IPS-NIHi11 (cell line): ENCODE data around the gene ZKSCAN1.
"Not testable (repeated sequence)": the region's sequence is repeated elsewhere in the genome, so short reads cannot be mapped to it uniquely, and the experiment has no call there.

Experiments
- DNase-seq: peaks from one replicate; pipeline ENCODE4 v3.0.0; 2012; ENCODE audit warnings: mixed read lengths, low spot score

The ZKSCAN1 gene

DNA sequence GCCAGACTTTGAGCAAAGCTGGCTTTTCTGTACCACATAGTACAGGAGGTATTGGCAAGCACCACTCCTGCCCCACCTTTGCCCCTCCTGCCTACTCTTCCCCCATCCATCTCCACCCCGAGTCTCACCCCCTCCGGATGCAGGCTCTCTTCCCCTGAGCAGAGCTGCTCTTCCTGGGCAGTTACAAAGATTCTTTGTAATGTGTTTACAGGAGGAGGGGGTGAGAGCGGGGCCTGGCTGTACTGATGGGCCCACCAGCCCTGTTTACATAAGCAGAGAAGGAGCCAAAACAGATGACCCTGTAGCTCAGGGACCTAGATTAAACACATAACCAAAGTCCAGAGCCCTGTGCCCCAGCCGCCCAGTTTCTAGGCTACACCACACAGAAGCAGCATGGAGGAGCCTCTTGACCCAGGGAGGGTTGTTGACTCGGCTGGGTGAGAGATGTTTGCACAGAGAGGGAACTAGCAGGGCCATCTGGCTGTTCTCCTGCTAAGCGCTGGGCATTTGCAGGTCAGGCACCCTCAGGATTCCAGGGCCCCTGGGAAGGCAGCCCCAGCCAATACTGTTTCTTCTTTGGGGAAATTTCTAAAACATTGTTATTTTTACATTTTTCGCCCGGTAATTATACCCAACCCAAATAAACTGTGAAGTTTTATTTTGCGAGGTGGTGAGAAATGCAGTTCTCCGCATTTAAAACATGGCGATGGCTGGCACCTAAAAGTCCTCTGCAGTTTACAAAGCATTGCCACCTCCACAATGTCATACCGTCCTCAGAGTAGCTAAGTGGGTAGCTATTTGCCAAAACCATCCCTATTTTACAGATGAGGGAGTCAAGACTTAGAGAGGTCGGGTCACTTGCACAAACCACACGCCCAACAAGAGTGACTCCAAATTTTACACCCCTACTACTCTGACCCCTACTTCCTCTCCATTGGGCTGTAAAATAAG lies 11.4 kb upstream of the ZKSCAN1 start:
- DNase-seq: peak; percentile 44

DNA sequence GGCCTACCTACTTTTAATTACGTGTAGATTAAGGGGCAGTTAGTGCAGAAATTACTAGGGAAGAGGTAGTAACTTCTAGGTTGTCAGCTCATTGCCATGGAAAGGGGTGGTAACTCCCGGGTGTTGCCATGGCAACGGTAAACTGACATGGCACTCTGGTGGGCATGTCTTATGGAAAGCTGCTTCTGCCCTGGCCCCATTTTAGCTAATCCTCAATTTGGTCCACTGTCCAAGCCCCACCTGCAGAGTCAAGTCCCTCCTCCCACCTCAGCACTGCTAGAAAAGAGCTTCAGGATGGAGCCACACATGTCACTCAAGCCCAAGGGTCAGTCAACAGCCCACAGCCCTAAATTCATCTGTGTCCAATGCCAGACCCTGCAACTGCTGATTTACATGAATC lies 7.5 kb upstream of the ZKSCAN1 start:
- no peak for DNase-seq

DNA sequence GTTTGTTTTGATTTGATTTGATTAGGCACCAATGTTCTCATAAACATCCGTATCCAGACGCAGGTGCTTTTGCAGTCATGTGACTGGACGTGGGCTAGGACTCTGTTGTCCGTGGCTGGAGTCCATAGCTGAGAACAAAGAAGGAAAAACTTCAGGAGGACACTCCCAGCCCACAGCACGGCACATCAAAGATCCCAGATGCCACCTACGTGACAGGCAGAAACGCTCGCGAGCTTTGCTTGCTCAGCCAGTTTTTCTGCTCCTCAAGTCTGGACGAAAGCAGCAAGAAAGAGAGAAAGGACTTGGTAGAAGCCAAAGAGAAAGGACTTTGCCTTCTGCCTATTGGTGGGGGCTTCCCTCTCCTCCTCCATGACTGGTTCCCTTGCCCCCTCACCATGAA lies 6.9 kb upstream of the ZKSCAN1 start:
- DNase-seq: no peak

DNA sequence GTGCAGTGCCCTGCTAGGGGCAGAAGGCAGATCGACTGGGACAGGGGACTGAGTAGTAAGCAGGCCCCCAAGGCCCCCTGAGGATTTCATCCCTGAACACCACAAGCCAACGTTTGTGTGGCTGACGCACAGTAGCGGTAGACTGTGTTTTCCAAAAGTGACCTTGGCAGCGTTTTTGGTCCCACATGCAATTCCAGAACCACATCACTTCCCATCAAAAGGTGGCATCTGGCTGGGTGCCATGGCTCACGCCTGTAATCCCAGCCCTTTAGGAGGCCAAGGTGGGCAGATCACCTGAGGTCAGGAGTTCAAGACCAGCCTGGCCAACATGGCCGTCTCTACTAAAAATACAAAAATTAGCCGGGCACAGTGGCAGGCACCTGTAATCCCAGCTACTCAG lies 5.4 kb upstream of the ZKSCAN1 start:
- not testable (repeated sequence) for DNase-seq

DNA sequence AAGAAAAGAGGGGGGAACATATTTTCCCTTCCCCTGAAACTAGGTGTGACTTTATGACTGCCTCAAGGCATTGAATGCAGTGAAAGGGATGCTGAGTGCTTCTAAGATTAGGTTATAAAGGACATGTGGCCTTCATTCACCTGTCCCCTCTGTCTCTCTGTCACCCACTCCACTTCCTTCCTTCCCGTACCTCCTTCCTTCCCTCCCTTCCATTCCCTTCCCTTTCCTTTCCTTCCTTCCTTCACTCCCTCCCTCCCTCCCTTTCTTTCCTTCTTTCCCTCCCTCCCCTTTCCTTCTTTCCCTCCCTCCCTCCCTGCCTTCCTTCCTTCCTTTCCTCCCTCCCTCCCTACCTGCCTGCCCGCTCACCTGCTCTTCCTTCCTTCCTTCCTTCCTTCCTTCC lies 4.5 kb upstream of the ZKSCAN1 start:
- DNase-seq: no peak

DNA sequence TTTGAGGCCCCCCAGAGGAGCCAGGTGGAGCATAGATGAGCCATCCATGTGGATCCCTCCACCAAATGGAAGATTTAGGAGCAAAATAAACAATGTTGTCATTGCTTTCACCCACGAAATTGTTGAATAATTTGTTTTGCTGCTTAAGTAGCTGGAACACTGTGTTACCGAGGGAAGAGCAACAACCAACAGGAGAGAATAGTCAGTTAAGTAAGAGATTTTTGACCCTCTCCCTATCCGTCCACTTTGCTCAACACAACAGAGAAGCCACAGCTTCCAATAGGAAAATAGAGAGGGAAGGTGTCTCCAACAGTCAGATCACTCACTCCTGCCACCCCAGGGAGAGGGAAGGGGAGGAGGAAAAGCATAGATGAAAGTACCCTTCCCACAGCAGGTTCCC lies 3.9 kb upstream of the ZKSCAN1 start:
- no peak for DNase-seq

DNA sequence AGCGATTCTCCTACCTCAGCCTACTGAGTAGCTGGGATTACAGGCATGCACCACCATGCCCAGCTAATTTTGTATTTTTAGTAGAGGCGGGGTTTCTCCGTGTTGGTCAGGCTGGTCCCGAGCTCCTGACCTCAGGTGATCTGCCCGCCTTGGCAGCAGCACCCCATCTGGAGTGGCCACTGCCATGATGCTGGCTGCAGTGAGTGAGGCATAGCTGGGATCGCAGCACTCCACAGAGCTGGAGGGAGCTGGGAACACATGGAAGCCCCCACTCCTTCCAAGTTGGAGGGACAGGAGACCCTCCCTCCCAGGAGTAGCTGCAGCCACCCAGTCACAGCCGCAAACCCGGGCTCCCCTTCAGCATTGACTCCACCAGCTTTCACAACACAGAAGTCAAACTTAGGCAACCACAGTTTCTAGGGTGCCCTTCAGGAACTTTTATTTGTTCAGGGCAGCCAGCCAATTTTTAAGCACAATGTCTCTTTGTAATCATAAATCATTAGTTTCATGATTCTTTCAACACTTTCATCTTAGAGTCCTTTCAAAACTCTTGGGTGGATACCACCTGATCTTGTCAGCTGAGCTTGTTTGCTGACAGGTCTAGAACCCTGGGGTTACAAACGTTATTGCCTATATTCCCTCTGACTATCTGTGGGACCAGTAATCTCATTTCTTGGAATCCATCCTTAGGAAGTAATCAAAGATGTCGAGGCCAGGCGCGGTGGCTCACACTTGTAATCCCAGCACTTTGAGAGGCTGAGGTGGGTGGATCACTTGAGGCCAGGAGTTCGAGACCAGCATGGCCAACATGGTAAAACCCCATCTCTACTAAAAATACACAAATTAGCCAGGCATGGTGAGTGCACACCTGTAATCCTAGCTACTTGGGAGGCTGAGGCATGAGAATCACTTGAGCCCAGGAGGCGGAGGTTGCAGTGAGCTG lies 2.7 kb upstream of the ZKSCAN1 start:
- DNase-seq: not testable (repeated sequence)

DNA sequence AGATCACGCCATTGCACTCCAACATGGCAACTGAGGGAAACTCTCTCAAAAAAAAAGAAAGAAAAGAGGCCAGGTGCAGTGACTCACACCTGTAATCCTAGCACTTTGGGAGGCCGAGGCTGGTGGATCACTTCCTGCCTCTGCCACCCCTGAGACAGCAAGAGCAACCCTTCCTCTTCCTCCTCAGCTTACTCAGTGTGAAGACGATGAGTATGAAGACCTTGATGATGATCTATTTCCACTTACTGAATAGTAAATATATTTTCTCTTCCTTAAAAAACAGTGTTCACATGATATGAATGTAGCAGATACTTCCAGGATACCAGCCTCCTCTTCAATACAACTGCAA lies 2.1 kb upstream of the ZKSCAN1 start:
- DNase-seq: no peak

DNA sequence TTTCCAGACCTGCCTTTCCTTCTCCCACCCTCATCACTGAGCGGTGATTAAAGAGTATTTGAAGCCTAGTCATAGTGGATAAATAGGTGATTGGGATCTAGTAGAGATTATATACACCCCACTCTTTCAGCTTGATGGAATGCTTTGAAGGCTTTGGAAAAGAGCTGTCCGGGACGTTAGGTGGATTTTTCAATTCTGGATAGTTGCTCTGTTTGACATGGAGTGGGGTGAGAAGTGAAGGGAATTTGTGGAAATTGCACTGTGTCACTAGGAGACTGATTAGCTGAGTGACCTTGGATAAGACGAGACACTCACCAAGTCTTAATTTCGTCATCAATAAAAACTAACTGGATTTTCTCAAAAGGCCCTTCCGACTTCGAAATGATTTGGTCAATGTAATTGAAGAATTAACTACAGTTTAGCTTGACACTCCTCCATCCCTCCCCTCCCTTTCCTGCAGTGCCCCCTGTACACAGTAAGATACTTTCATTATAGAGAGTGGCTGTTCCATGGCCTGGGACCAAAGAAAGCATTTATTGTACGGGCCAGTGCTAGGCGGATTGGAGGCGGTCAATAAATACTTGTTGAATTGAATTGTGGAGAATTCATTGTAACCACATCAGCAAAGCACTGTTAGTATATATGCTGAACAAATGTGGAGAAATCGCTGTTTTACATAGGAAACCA lies 962 bp downstream of the ZKSCAN1 start:
- no peak for DNase-seq

DNA sequence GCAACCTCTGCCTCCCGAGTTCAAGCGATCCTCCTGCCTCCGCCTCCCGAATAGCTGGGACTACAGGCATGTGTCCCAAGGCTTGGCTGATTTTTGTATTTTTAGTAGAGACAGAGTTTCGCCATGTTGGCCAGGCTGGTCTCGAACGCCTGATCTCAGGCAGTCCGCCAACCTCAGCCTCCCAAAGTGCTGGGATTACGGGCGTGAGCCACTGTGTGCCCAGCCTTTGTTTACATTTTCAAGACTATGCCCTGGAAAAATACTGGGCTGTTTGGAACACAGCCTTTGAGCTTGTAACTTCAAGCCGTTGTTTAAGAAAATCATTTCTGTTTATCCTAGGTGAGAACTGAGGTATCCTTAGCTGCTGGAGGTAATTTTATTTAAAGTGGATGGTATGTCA lies 1.9 kb downstream of the ZKSCAN1 start:
- no peak for DNase-seq

DNA sequence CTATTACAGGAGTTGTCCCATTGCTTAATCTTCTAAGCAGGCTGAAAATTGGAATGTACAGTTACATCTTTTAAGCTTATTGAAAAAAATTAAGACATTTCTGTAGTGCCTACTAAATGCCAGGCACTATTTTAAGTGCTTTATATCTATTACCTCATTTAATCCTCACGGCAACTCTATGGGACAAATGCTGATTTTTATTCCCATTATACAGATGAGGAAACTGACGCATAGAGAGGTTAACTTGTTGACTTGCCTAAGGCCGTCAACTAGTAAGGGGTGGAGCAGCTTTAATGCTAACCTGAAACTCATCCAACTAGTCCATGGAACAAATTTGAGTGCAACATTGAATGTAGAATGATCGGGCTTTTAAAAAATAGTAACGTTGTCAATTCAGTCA lies 2.5 kb downstream of the ZKSCAN1 start:
- DNase-seq: no peak

DNA sequence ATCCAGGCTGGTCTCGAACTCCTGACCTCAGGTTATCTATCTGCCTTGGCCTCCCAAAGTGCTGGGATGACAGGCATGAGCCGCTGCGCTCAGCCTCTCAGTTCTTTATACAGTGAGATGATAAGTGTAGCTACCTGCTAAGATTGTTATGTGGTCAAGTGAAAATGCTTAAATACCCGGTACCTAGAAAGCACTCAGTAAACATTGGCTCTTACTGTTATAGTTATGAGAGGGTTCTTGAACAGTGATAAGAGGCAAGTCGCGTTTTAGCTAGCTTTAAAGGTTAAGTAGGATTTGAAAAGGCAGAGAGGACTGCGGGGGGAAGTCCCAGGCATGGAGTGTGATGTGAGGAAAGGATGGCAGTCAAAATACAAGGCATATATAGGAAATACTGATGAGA lies 4.5 kb downstream of the ZKSCAN1 start:
- no peak for DNase-seq

DNA sequence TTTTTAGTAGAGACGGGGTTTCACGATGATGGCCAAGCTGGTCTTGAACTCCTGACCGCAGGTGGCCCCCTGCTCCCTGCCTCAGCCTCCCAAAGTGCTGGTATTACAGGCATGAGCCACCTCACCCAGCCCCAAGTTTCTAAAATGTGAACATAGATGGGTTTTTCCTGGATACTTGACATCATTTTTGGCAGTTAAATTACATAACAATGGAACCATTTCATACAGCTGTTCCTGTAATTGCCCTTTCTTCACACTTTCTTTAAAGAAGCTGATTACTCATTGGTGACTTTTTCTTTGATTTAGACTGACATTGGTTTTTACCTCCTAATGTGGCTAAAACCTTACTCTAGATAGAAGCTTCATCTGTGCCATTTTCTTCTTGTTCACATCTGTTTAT lies 5.9 kb downstream of the ZKSCAN1 start:
- DNase-seq: no peak

DNA sequence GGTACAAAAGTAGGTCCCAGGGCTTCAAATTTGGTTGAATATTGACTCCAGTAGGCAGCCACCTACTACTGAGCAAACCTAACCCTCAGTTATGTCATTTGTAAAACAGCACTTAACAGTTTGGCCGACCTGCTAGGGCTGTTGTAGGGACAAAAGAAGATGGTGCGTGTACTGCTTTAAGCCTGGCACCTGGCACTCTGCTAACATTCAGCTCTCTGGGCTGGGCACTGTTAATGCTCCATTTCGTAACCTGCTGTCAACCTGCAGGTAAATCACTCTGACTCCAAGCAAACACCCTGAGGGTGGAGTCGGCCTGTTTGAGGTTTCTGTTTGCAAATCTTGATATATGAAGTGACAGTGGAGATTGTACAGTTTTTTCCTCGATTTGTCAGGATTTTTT lies 7.2 kb downstream of the ZKSCAN1 start:
- no peak for DNase-seq

DNA sequence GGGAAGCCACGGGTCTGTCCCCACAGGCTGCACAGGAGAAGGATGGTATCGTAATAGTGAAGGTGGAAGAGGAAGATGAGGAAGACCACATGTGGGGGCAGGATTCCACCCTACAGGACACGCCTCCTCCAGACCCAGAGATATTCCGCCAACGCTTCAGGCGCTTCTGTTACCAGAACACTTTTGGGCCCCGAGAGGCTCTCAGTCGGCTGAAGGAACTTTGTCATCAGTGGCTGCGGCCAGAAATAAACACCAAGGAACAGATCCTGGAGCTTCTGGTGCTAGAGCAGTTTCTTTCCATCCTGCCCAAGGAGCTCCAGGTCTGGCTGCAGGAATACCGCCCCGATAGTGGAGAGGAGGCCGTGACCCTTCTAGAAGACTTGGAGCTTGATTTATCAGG lies 8.1 kb downstream of the ZKSCAN1 start:
- DNase-seq: no peak

DNA sequence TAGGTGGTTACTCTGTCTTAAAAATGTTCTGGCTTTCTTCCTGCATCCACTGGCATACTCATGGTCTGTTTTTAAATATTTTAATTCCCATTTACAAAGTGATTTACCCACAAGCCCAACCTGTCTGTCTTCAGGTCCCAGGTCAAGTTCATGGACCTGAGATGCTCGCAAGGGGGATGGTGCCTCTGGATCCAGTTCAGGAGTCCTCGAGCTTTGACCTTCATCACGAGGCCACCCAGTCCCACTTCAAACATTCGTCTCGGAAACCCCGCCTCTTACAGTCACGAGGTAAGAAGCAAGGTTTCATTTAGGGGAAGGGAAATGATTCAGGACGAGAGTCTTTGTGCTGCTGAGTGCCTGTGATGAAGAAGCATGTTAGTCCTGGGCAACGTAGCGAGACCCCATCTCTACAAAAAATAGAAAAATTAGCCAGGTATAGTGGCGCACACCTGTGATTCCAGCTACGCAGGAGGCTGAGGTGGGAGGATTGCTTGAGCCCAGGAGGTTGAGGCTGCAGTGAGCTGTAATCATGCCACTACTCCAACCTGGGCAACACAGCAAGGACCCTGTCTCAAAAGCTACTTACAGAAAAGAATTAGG lies 8.7 kb downstream of the ZKSCAN1 start:
- no peak for DNase-seq

DNA sequence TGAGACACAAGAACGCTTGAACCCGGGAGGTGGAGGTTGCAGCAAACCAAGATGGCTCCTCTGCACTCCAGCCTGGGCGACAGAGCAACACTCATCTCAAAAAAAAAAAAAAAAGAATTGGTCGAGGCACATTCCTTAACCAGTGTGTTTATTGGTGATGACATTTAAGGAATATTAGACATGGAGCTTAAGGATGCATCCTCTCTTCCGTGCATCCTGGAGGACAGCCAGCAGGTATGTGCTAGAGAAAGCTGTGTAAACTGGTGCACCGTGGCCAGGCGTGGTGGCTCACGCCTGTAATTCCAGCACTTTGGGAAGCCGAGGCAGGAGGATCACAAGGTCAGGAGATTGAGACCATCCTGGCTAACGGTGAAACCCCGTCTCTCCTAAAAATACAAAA lies 11.8 kb downstream of the ZKSCAN1 start:
- DNase-seq: no peak

DNA sequence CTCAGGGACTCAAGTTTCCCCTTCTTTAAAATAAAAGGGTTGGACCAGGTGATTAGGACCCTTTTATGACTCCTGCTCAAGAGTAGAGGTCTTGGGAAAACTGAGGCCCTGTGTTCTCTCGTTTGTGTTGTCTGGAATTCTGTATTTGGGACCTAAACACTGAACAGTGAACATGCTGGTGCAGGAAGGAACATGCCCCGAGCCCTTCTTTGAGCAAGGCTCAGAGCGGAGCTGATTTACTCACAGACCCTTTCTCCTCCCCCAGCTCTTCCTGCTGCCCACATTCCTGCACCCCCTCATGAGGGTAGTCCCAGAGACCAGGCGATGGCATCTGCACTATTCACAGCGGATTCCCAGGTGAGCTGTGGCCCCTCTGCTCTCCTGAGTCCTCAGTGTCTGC lies 14.2 kb downstream of the ZKSCAN1 start:
- DNase-seq: no peak

DNA sequence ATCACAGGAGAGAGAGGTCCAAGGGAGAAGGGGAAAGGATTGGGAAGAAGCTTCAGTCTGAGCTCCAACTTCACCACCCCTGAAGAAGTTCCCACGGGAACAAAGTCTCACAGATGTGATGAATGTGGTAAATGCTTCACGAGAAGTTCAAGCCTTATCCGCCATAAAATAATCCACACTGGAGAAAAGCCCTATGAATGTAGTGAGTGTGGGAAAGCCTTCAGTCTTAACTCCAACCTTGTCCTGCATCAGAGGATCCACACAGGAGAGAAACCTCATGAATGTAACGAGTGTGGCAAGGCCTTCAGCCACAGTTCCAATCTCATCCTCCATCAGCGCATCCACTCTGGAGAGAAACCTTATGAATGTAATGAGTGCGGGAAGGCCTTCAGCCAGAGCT lies 18.1 kb downstream of the ZKSCAN1 start:
- no peak for DNase-seq

DNA sequence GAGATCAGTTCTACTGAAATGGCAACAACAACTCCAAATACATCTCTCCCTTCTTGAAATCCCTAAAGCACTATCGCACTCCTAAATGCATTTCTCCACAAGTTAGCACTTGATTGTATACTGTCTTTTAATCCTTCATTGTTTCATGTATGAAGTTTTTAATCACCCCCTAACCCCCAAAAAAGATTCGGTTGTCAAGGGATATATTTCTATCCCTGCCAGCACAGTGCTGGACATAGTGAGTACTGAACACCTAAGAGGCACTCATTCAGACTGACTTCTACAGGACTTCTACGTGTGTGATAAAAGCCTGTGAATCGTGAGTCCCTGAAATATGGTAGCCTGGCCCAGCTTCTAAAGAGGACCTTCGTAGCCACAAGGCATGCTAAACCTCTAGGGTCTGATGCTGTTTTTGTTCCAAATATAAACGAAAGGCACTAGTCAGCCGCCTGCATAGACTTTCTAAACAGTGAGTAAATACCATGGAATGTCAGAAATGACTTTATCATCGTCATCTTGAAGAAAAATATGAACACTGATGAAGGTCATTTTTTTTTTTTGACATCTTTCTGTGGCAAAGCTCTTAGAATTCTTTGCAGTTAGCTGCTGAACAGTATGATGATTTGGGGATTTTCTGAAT lies 19.6 kb downstream of the ZKSCAN1 start:
- DNase-seq: no peak

DNA sequence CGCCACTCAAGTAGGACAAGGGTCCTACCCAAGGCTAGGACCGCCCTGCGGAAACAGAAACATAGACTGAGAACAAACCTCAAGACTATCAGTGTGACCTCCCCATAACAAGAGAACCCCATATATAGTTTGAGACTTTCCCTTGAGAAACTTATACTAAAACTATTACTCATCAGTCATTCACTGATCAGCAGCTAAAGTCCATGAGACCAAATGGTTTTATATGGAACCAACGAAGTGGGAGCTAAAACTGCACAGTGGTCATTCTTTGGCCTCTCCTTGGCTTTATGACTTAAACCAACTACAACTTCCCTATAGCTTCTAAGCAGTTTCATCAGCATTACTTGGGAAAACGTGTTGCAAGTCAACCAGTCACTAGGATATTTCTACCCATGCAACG lies 20.5 kb downstream of the ZKSCAN1 start:
- DNase-seq: no peak

DNA sequence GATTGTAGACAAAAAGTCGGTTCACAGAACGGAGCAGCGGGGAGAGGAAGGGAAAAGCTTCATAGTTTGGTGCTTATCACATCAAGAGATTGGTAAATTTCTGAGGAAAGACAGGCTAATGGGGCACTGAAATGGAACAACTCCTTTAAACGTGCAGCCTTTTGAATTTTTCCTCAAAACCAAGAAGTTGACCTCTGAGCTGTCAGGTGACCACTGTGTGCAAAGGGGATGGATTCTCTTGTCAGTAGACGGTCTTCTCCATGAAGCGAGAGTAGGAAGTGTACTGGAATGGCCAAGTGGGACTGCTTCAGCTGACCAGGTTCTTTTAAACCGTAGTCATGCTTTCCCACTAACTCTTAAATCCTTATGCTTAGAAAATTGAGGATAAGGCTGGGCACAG lies 22.9 kb downstream of the ZKSCAN1 start:
- no peak for DNase-seq
